IMR-90 (cell line): Measurements from ENCODE around the gene LRIG1. TPM values are rescaled to one million over a fixed set of nuclear protein-coding genes. Genes with fewer than 3 reads are reported as not detected.

Source experiments
- ATAC-seq: fragments of 200-7000 bp; cut with Tn5 transposase; 2 replicates; pipeline ENCODE4 v1.9.1; 2020; ENCODE audit warnings: low read depth, mild to moderate bottlenecking, moderate library complexity
- BruUV-seq: library from RNA; stranded (reverse); fragments of 400-500 nt; replicated peaks from 2 replicates; lab custom pipeline; 2021; lab: Mats Ljungman, UMichigan
- CTCF ChIA-PET: fragments of 300-600 bp; formaldehyde crosslinking; extraction: SDS; loops from one replicate; lab custom pipeline; 2021; ENCODE audit warnings: antibody characterized with exemption; lab: Yijun Ruan, JAX
- POLR2A ChIA-PET: fragments of 300-600 bp; sonication (Branson Sonifier 250); formaldehyde crosslinking; loops from one replicate; lab custom pipeline; 2022; ENCODE audit warnings: antibody characterized with exemption; ENCODE audit not compliant: unreplicated experiment; lab: Charles Lee
- DNase-seq: peaks from one replicate; pipeline ENCODE4 v3.0.0; 2013
- H2AFZ ChIP-seq: replicated peaks from 2 replicates; pipeline ENCODE3; 2013; ENCODE audit warnings: low read length, mild to moderate bottlenecking; ENCODE audit not compliant: poor library complexity
- H2AK5ac ChIP-seq: 2 replicates; pipeline ENCODE4 v1.6.1; 2013; ENCODE audit warnings: low read depth, low read length, inconsistent platforms
- H2AK9ac ChIP-seq: replicated peaks from 2 replicates; pipeline ENCODE3; 2013; ENCODE audit warnings: mild to moderate bottlenecking, low read depth, low read length, moderate library complexity; ENCODE audit not compliant: poor library complexity
- H2BK120ac ChIP-seq: 2 replicates; pipeline ENCODE4 v1.6.1; 2013; ENCODE audit warnings: low read depth, low read length, inconsistent platforms
- H2BK15ac ChIP-seq: 3 replicates; pipeline ENCODE4 v1.6.1; 2013; ENCODE audit warnings: low read depth, low read length, inconsistent platforms
- H2BK20ac ChIP-seq: 2 replicates; pipeline ENCODE4 v1.6.1; 2013; ENCODE audit warnings: low read depth, mild to moderate bottlenecking, inconsistent platforms, low read length, moderate library complexity
- H2BK5ac ChIP-seq: 2 replicates; pipeline ENCODE4 v1.6.1; 2013; ENCODE audit warnings: mild to moderate bottlenecking, low read depth, low read length, inconsistent platforms; ENCODE audit not compliant: poor library complexity, severe bottlenecking
- H3K14ac ChIP-seq: replicated peaks from 2 replicates; pipeline ENCODE4 v1.6.1; 2013; ENCODE audit warnings: low read depth, low read length, inconsistent platforms
- H3K18ac ChIP-seq: 2 replicates; pipeline ENCODE4 v1.6.1; 2013; ENCODE audit warnings: low read depth, low read length, control low read depth
- H3K23ac ChIP-seq: 2 replicates; pipeline ENCODE4 v1.6.1; 2013; ENCODE audit warnings: low read depth, low read length, inconsistent platforms
- H3K27ac ChIP-seq: 2 replicates; pipeline ENCODE4 v1.5.1; 2013; ENCODE audit warnings: mild to moderate bottlenecking, control low read depth, low read length; ENCODE audit not compliant: insufficient read depth
- H3K27me3 ChIP-seq: 2 replicates; pipeline ENCODE4 v1.6.1; 2013; ENCODE audit warnings: low read length; ENCODE audit not compliant: control insufficient read depth, insufficient read depth
- H3K36me3 ChIP-seq: 2 replicates; pipeline ENCODE4 v1.6.1; 2013; ENCODE audit warnings: low read length, mixed read lengths; ENCODE audit not compliant: control insufficient read depth, insufficient read depth
- H3K4ac ChIP-seq: 2 replicates; pipeline ENCODE4 v1.6.1; 2013; ENCODE audit warnings: low read depth, low read length, inconsistent platforms
- H3K4me1 ChIP-seq: 2 replicates; pipeline ENCODE4 v1.6.1; 2013; ENCODE audit warnings: low read length, mixed read lengths; ENCODE audit not compliant: control insufficient read depth, insufficient read depth
- H3K4me2 ChIP-seq: 2 replicates; pipeline ENCODE4 v1.6.1; 2013; ENCODE audit warnings: low read depth, mild to moderate bottlenecking, control low read depth, low read length, moderate library complexity
- H3K4me3 ChIP-seq: 2 replicates; pipeline ENCODE4 v1.5.1; 2013; ENCODE audit warnings: low read depth, mild to moderate bottlenecking, control low read depth, low read length, moderate library complexity; ENCODE audit not compliant: insufficient read depth
- H3K56ac ChIP-seq: 2 replicates; pipeline ENCODE4 v1.6.1; 2013; ENCODE audit warnings: low read length, inconsistent platforms; ENCODE audit not compliant: insufficient read depth; ENCODE audit errors: extremely low read depth
- H3K79me1 ChIP-seq, 2 experiments: 2 replicates each; pipeline ENCODE4 v1.6.1; 2013; ENCODE audit warnings: low read length in 2 of 2, inconsistent platforms in 1 of 2, low read depth in 1 of 2
- H3K9ac ChIP-seq: 2 replicates; pipeline ENCODE4 v1.6.1; 2013; ENCODE audit warnings: low read depth, low read length, control low read depth
- H3K9me1 ChIP-seq: 2 replicates; pipeline ENCODE4 v1.6.1; 2013; ENCODE audit warnings: low read length, inconsistent platforms; ENCODE audit not compliant: insufficient read depth
- H3K9me3 ChIP-seq: 2 replicates; pipeline ENCODE4 v1.6.1; 2013; ENCODE audit warnings: low read length; ENCODE audit not compliant: control insufficient read depth, insufficient read depth
- H4K20me1 ChIP-seq: 2 replicates; pipeline ENCODE4 v1.6.1; 2013; ENCODE audit warnings: low read length, inconsistent platforms; ENCODE audit not compliant: insufficient read depth
- H4K5ac ChIP-seq: 2 replicates; pipeline ENCODE4 v1.6.1; 2013; ENCODE audit warnings: mild to moderate bottlenecking, low read depth, low read length, control low read depth
- H4K8ac ChIP-seq, 2 experiments: 2 replicates each; pipeline ENCODE4 v1.6.1; 2013; ENCODE audit warnings: low read depth in 2 of 2, low read length in 2 of 2, control low read depth in 1 of 2, inconsistent platforms in 1 of 2
- H4K91ac ChIP-seq: 2 replicates; pipeline ENCODE4 v1.6.1; 2013; ENCODE audit warnings: low read depth, low read length, inconsistent platforms; ENCODE audit not compliant: insufficient read depth
- BHLHE40 ChIP-seq: fragments of 150-350 bp; IDR thresholded peaks from 2 replicates; pipeline ENCODE4 v1.6.1; 2016; ENCODE audit warnings: mild to moderate bottlenecking, low read depth, low read length
- FOS ChIP-seq: fragments of 150-350 bp; IDR thresholded peaks from 2 replicates; pipeline ENCODE4 v1.6.1; 2016; ENCODE audit warnings: low read depth, low read length
- NFE2L2 ChIP-seq: fragments of 150-350 bp; IDR thresholded peaks from 2 replicates; pipeline ENCODE4 v1.6.1; 2016; ENCODE audit warnings: low read depth, mild to moderate bottlenecking, low read length
- RCOR1 ChIP-seq: IDR thresholded peaks from 2 replicates; pipeline ENCODE4 v1.6.1; 2012; ENCODE audit warnings: mild to moderate bottlenecking, low read length, improper control_type of control experiment; ENCODE audit not compliant: insufficient replicate concordance
- USF2 ChIP-seq: fragments of 150-350 bp; IDR thresholded peaks from 2 replicates; pipeline ENCODE4 v1.6.1; 2017; ENCODE audit warnings: mild to moderate bottlenecking, antibody characterized with exemption, low read length, low read depth
- WGBS, 2 experiments: methylation state at CpG; one replicate each; pipeline versions ENCODE4 v1.1.5 to v1.1.7; 2013; ENCODE audit warnings: missing lambda C conversion rate in 2 of 2; ENCODE audit not compliant: insufficient read length in 1 of 2; ENCODE audit errors: extremely low coverage in 2 of 2; 5-methylcytosine and 5-hydroxymethylcytosine counted together
- dilution Hi-C: fragments of 300-500 bp; cut with HindIII; formaldehyde crosslinking; loops from one replicate; pipeline ENCODE4 v1.14.3; 2018; ENCODE audit warnings: low sequenced_read_pairs; ENCODE audit not compliant: unreplicated experiment
- in situ Hi-C: fragments of 300-500 bp; cut with MboI; formaldehyde crosslinking; loops from 3 replicates; pipeline ENCODE4 v1.14.3; 2019; ENCODE audit warnings: low sequenced_read_pairs, inconsistent platforms, mixed read lengths
- intact Hi-C: fragments of 100-400 bp; cut with micrococcal nuclease; formaldehyde crosslinking; loops from 2 replicates; pipeline ENCODE4 v1.10.0; 2022
- polyA plus RNA-seq, 3 experiments: library from polyadenylated mRNA; depleted of rRNA; stranded (reverse); fragments of >200 nt; gene quantifications; 2 replicates each; pipeline ENCODE4 v1.2.3, GENCODE V29; 2012; ENCODE audit warnings: low replicate concordance in 1 of 3
- total RNA-seq: library from RNA; depleted of rRNA; stranded (reverse); fragments of >200 nt; gene quantifications from 2 replicates; pipeline ENCODE4 v1.2.3, GENCODE V29; 2012

Gene LRIG1
- total and polyA plus RNA-seq, 2 of the 4 experiments (the other 2 are of a cell fraction), result 62.8 to 87.8 TPM

GRCh38 chr3:66493458-66494099 lies 7.2 kb downstream of the LRIG1 start:
- no peak overlapping the region for H3K23ac ChIP-seq
- POLR2A ChIA-PET, result no interaction called here
- no peak overlapping the region for H4K91ac ChIP-seq
- H2AFZ ChIP-seq, result no peak overlapping the region
- H3K9me1 ChIP-seq, result no peaks in the 10 kb centered on the region
- CTCF ChIA-PET, result no interaction called here
- no peaks in the 10 kb centered on the region for H3K27me3 ChIP-seq
- H2AK5ac ChIP-seq, result peak overlapping the region; percentile 70; the same call in 1 of the 2 replicates
- no peak overlapping the region; the same call in 1 of the 2 replicates for H3K4me2 ChIP-seq
- H4K20me1 ChIP-seq, result peaks cover 22% of the 10 kb centered on the region; the same call in 1 of the 2 replicates
- H2BK5ac ChIP-seq, result no peak overlapping the region
- no TSS peak for BruUV-seq
- in situ Hi-C loops (loop anchor here (10.0 kb wide), 1 partner anchor 219 kb away; no protein-coding TSS in a partner anchor), dilution Hi-C loops (no loop called here), intact Hi-C loops (no loop called here)
- H3K14ac ChIP-seq, result 0 out of 2 replicates have a peak overlapping the region, but pooled peaks have one; percentile 35
- no peaks in the 10 kb centered on the region for H3K9me3 ChIP-seq
- TF ChIP-seq USF2, result no peak
- no peak for TF ChIP-seq BHLHE40
- TF ChIP-seq RCOR1, result no peak
- TF ChIP-seq FOS, result no peak
- no peak for TF ChIP-seq NFE2L2
- 80% methylated on average over 1 of the region's 5 CpGs; no CpG with 5 or more reads in 1 of the 2 experiments for WGBS, 2 experiments
- H2BK120ac ChIP-seq, result no peak overlapping the region
- no peak overlapping the region for H3K4ac ChIP-seq
- no peak overlapping the region for H4K5ac ChIP-seq
- no peak overlapping the region for H3K4me3 ChIP-seq
- H3K27ac ChIP-seq, result no peak overlapping the region
- no peak overlapping the region for H4K8ac ChIP-seq
- DNase-seq (no peak), ATAC-seq (no peak)
- H2BK20ac ChIP-seq, result no peak overlapping the region
- no peak overlapping the region for H3K56ac ChIP-seq
- no peak overlapping the region for H3K9ac ChIP-seq
- no peak overlapping the region for H2AK9ac ChIP-seq
- H3K36me3 ChIP-seq, result no peaks in the 10 kb centered on the region
- H3K79me1 ChIP-seq, result peaks cover 21 to 74% of the 10 kb centered on the region in 2 experiments; a peak in 3 of 4 replicates
- H3K18ac ChIP-seq, result no peak overlapping the region
- peaks cover 15% of the 10 kb centered on the region for H3K4me1 ChIP-seq
- H2BK15ac ChIP-seq, result 0 out of 3 replicates have a peak overlapping the region, but pooled peaks have one; percentile 8
